Posterior vena cava (tissue), 2 donors: ENCODE measurements around the gene CIB4. TPM values are rescaled to one million over a fixed set of nuclear protein-coding genes. Genes with fewer than 3 reads are reported as not detected.

ENCODE experiments used
- DNase-seq: peaks from one replicate; pipeline ENCODE4 v3.0.0-alpha.2; 2020; ENCODE audit warnings: low spot score
- intact Hi-C, 2 donors: fragments of 100-400 bp; cut with DNase I; formaldehyde crosslinking; loops; one replicate each; pipeline versions ENCODE4 v1.14.1 to v1.14.2; 2022 to 2023
- total RNA-seq, 2 donors: library from RNA; stranded (reverse); fragmentation: NEBNext Ultra II Directional; extraction: Animal tissue kit (Norgen Biotek cat#: 25700); gene quantifications; one replicate each; pipeline ENCODE4 v1.2.1, GENCODE V29; 2021
- donor health status: DM: yes; HTN: yes; CAD: no.
- donor health status: DM: yes; HTN: yes; CAD: no.

The CIB4 gene
- total RNA-seq, 2 donors from 2014 or later: not detected

DNA sequence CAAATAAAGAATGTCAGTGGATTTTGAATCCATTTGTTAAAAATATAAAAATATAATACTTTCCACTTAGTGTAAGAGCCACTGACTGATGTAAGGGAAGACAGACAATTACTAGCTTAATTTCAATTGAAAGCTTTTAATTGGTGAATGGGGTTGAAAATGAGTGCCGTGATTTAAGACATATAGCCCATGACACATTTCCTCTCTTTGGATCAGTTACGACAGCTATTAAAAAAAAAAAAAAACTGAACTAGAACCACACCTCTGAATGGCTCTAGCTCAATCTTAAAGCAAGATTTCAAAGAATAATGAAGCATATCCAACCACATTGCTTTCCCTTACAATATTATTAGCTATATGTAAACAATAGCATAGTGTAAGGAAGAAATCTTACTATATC, 44.0 kb downstream of the CIB4 start:
- no peak for DNase-seq
- intact Hi-C loops: no loop called here

DNA sequence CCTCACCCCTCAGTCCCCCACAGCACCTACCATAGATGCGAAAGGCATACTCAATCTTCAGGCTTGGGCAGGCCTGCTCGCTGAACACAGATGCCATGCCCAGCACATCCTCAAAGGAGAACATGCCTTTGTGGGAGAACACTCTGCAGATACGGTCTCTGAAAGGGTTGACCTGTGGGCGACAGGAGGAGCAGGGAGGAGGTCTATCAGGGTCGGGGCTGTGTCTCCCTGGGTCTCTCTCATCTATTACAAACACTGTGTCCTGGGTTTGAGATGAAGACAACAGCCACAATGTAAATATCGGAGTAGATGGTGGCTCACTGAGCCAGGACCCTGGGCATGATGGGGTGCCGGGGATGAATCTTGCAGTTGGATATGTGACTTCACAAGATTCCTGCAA, 46.0 kb downstream of the CIB4 start:
- intact Hi-C loops: no loop called here
- DNase-seq: peak; percentile 44

DNA sequence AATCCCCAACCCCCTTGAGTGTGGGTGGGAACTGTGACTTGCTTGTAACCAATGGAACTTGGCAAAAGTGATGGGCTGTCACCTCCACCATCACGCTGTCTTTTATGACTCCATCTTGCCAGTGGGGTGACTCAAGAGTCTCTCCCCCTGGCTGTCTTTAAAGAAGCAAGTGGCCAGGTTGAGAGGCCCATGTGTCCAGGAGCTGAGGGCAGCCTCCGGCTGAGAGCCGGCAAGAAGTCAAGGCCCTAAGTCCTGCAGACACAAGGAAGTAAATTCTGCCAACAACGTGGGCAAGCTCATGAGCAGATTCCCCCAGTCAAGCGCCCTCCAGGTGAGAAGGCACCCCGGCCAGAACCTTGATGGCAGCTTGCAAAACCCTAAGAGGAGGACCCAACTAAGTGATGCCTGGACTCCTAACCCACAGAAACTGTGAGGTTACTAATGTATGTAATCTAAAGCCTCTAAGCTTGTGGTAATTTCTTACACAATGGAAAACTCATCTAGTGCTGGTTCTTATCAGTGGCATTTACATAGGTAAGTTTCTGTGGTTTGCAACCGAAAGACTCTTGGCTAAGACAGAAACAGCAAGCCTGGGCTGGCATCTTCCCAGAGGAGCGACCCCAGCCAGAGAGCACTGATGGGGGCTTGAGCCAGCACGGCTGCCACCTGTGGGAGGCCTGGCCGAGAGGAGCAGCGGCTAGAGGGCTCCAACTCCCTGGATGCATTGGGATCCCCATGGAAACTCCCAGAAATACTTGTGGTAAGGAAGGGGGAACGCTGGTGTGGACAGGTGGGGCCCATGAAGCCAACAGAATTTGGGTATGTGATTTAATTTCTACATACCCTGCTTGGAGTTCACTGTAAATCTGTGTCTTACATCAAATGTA, 49.3 kb downstream of the CIB4 start:
- DNase-seq: peak; percentile 78
- intact Hi-C loops: loop anchor here in 1 of 2 donors (1.0 kb wide), 1 partner anchor 26 kb away; no protein-coding TSS in a partner anchor

DNA sequence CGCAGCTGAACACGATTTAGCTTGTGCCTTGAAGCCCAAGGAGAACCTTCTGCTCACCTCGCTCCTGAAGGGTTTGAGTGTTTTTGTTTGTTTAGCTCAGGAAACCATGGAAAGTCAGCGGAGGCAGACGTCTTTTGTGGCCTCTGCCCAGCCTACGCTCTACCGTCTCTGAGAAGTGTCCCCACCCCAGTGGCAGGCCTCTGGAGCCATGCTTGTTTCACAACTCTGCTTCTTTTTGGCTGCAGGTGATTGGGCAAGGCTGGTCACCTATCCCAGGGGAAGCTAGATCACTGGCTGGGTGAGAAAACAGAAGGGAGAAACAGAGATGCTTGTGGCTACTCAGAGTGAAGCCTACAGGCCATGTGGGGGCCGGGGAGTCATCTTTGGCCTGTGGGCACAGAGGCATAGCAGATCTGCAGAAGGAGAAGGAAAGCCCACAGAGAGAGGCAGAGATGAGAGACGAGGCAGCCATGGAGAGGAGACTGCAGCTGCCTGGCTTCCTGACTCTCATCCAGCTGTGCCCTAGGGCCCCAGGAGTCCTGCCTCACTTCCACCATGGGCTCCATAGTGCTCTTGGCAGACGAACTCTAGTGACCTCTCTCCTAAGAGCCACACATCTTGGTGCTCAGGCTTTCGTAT, 50.1 kb downstream of the CIB4 start:
- intact Hi-C loops: no loop called here
- peak; percentile 42 for DNase-seq

DNA sequence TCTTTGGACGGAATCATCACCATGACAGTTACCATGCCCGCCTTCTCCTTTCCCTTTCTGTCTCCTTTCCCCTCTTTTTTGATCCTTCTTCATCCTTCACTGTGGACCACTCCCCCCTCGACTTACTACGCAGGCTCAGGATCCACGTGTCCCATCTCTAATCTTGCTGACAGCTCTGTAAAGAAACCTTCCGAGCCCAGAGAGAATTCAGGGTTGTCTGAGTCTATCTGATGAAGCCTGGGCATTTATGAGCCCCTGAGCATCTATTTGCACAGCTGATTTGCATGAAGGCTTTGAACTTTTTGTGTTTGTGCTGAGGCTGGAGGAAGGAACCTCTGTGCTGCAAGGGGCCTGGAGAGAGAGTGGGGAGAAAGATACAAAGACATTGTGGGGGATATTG, 50.7 kb downstream of the CIB4 start:
- peak; percentile 4 for DNase-seq
- intact Hi-C loops: no loop called here

DNA sequence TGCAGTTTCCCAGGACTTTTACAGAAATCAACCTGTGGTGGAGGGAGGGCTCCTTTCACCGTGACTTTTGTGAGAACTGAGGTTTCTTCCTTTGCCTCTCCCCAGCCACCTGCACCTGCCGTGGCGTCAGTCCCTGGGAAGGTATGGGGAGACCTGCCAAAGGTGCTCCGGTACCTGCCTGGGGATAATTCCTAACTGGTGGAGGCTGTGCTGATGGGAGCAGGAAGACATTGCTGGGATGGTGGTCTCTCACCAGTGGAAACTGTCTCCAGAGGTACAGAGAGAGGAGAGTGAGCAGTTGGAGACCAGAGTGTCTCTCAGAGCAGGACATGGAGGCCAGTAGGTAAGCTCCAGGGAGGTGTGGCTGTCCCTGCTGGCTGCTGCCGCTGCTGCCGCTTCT, 52.6 kb downstream of the CIB4 start:
- peak; percentile 5 for DNase-seq
- intact Hi-C loops: no loop called here

DNA sequence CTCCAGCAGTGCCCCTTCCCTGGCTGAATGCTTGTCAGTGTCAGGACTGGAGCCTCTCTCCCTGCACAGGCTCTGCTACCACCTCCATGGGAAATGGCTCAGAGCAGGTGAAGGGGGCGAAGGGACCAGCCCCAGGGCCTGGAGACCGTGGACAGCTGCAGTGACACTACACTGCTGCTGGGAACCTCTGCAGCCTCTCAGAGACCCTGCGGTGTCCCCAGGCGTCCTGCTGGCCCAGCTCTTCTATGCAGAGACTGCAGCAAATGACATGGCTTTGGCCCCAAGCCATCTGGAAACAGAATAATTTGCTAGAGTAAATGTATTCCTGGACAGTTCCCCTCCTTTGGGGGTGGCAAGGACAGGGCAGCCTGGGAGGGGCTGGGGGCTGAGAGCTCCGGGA, 53.2 kb downstream of the CIB4 start:
- intact Hi-C loops: no loop called here
- DNase-seq: peak; percentile 8

DNA sequence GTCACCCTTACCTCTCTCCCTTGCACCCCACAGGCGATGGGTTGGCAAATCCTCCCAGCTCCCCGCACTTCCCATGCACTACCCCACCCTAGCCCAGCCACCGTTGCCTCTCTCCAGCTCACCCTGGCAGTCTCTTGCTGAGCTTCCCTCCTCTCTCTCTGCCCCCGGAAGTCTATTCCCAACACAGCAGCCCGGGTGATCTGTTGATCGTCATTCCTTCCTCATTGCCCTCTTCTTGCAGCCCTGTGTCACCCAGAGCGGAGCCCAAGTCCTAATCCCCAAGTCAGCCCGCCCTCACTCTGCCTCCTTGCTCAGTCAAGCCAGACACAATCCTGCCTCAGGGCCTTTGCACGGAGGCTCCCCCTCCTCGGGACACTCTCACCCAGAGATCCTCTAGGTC, 55.2 kb downstream of the CIB4 start:
- DNase-seq: peak; percentile 70

DNA sequence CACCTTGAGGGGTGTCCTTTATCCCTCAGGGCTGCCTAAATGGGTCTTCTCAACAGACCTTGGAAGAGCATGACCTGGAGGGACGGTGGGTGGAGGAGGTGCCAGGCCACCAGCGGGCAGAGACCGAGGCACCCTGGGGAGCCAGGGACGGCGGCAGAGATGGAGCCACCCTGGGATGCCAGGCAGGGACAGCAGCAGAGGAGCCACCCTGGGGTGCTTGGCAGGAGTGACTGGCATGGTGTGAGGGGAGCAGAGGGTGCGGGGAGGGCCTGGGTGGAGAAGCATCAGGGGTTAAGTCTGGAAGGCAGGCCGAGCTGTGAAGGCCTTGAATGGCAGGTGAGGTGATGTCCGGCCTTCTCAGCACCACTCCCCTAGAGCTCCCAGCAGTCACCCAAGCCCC, 56.1 kb downstream of the CIB4 start:
- intact Hi-C loops: no loop called here
- peak; percentile 58 for DNase-seq

More for the DNA sequence above, 55.2 kb downstream of the CIB4 start:
- intact Hi-C loops: no loop called here

DNA sequence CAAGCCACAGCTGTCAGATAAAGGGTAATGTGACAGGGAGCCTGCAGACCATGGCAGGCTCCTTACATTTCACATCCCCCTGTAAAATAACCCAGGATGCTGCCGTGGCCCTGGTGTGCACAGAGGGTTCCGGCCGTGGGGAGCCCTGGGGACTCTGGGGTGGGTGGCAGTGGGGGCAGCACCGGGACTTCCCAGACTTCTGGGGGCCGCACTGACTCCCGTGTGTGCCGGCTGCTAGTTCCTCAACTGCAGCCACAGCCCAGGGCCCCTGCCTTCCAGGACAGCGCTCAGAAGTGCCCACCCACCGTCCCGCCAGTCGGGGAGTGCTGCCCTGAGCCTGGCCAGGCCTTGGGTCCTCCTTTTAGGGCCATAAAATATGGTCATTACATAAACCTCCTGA, 56.5 kb downstream of the CIB4 start:
- intact Hi-C loops: no loop called here
- DNase-seq: peak; percentile 76

DNA sequence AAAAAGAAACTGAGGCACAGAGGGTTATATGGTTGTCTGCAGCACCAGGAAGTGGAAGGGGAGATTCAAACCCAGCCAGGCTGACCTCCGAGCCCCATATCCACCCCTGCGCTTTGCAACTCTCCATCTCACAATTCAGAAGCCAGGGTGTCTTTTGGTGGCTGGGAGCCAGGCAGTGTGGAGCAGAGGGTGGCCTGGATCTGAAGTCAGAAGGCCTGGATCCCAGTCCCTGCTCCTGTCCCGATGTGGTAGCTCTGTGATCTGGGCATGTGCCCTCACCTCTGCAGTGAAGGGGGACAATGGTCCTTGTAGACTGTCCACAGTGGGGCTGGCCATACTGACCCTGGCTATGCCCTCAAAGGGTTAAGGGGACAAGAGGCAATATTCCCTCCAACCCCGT, 57.0 kb downstream of the CIB4 start:
- intact Hi-C loops: no loop called here
- peak; percentile 64 for DNase-seq

DNA sequence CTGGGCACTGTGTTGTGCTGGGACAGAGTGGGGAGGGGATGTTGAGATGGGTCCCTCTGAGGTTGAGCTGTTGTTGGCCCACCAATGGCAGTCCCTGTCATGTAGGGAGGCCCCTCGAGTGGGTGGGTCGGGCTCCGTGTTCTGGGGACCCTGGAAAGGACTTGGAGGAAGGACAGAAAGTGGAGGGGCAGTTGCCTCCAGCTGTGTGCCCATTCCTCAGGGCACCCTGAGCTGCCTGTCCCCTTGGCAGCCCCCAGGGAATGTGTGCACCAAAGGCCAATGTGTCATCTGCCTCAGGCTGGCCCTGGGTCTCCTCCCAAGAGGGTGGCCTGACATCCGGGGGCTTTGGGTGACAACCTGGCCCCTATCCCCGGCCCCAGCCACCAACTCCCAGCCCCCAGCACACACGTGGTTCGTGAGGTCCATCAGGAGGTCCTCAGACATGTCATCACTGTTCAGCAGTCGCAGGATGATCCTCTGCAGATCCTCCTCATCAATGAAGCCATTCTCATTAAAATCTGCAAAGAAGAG, 57.7 kb downstream of the CIB4 start:
- DNase-seq: peak; percentile 53
- intact Hi-C loops: no loop called here

DNA sequence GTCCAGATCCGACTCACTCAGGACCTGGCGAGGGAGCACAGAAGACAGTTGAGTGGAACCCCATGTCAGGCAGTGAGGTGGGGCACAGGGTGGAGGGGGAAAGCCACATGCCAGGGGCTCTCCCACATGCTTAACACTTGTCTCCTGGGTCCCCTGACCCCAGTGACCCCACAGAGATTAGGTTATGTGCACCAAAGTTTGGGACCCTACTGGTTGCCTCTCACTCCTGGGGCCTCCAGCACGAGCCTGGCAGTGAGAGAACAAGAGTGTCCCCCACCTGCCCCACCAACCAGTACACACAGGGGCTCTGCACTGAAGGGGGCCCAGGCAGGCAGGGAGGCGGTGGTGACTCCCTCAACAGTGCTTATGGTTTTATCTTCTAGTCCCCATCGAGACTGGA, 58.3 kb downstream of the CIB4 start:
- DNase-seq: peak; percentile 48
- intact Hi-C loops: no loop called here

DNA sequence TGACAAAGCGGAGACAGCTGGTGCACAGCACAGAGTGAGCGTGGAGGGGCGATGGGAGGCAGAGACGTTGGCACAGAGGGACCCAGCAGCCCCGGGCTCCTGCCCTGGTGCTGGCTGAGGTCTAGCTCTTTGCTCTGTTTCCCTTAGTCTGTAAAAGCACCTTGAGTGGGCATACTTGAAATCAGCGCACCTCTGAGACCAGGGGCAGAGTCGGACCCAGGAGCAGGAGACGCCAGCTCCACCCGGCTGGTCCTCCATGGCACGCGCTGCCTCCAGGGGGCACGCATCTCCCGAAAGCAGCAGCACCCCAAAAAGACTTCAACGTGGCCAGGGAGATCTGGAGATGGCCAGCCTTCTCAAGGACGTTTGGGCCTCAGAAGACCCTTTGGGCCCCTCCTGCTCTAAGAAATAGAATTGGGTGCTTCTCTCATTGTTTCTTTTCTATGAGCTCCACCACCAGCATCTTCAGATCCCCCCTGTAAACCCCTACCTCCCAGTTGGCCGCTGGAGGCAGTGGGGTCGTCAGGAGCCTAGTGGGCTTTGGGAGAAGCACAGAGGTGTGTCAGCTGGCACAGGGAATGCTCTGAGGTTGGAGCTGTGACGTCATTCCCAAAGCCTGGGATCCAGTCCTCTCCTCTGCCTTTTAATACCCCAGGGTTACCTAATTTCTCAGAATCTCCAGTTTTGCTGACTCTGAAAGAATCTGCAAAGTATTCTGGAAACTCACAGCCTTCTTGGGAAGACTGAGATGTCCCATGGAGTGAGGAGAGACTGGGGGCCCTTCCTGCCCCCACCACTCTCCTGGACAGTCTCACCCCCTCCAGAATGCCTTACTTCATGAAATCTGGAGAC, 58.9 kb downstream of the CIB4 start:
- intact Hi-C loops: no loop called here
- DNase-seq: peak; percentile 57

DNA sequence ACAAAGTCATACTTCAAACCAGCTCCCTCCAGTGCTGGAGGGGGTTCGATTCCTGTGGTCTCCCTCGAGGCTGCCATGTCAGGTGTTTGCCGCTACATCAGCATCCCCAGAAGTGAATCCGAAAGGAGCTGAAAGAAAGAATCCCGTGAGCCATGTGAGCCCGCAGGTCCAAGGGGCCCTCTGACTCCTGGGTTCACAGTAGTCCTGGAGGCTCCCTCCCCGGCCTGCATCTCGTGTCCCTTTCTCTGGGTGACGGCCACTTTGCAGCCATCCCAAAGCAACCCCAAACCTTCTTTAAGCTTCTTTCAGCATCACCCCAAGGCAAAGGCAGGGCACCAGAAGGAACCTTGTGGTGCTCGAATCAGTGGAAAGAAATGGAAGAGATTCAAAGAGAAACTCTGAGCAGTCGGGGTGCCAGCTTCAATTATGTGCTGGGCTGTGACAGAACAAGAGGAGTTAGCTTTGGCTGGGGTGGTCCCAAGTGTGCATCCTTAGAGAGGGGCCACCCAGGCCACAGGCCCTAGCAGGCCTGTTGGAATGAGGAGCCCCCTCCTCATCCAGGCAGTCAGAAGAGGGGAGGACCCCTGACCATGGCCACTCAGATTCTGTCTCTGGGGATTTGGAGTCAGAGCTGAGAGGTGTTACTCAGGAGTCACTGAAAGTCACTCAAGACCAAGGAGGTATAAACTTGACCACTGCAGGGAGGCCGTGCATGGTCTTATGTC, 59.7 kb downstream of the CIB4 start:
- DNase-seq: peak; percentile 55

DNA sequence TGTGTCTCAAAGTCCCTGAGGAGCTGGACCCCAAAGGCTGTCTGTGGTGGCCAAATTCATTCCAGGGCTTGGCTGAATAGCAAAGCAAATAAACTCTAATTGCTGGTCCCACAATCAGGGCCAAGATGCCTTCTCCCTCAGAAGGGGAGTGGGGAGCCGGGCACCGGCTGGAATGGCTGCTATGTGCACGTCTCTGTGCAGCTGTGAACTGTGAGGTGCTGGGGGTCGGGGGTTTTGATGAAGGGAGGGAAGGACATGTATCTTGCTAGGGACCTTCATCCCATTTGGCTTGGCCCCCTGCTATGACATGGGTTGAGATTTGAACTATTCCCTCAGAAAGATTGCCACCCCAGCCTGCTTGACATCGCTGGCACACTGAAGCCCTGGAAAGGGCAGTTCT, 60.4 kb downstream of the CIB4 start:
- peak; percentile 30 for DNase-seq
- intact Hi-C loops: no loop called here

More for the DNA sequence above, 59.7 kb downstream of the CIB4 start:
- intact Hi-C loops: no loop called here

DNA sequence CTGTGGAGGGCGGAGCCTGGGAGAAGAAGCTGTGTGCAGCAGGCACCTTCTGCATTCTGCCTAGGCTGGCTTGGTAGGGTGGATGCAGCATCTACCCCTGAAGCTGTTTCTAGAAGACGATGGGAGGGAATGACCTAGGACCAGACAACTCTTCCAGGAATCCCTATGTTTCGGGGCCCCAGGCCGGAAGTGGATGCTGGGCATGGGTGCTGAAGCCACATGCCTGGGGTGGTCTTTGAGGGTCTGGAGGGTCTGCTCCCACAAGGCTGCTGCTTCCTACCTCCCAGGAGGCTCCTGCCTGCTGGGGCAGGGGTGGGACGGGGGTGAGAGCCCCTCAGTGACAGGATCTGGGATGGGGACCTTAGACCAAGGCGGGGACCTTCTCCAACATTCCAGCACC, 61.0 kb downstream of the CIB4 start:
- DNase-seq: peak; percentile 23
- intact Hi-C loops: no loop called here

DNA sequence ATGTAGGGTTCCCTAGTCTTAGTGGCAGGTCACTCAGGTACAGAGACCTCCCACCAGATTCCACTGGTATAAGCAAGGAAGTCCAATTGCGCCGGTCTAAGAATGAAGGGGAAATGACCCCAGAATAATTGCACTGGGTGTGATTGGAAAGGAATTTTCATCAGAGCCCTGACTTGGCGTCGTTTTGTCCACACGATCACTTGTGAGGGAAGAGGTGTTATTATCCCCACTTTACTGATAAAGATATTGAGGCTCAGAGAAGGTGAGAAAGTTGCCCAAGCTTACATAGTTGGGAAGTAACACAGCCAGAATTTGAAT, 61.5 kb downstream of the CIB4 start:
- no peak for DNase-seq
- intact Hi-C loops: no loop called here

DNA sequence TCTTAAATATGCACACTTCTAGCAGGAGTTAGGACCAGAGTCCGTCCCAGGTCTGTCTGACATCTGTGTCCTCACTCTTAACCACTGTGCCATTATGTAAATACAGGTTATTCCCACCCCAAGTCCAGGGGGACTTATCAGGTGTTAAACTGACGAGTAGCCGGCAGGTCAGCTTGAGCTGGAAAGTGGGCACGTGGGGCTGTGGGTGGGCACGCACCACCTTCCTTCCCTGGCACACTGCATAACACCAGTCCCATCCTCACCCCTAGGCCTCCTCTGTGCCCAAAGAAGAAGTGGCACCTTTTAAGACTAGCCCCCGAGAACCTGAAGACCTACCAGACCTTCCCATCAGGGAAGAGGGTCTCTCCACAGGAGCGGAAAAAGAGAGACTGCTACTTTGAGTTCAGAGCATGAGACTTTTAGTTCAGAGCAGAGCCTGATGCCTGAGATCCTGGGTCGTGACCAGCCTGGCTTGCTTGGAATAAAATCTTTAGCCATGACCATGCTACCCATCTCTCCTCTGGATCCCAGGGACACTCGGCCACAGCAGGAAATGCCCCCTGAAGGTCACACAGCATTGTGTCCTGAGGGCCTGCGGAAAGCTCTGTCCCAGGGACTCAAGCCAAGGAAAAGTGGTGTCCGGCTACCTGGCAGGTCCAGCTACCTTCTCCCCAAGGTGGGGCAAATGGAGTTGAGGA, 62.0 kb downstream of the CIB4 start:
- peak; percentile 64 for DNase-seq
- intact Hi-C loops: no loop called here
